K562 (cell line): ENCODE measurements around the gene CEP76. TPM values are rescaled to one million over a fixed set of nuclear protein-coding genes. Genes with fewer than 3 reads are reported as not detected.

Source experiments
- ATAC-seq: fragments of 200-7000 bp; cut with Tn5 transposase; 3 replicates; pipeline ENCODE4 v1.9.1; 2020; ENCODE audit warnings: moderate library complexity
- BruUV-seq: library from RNA; stranded (reverse); fragments of 400-500 nt; replicated peaks from 2 replicates; lab custom pipeline; 2021; lab: Mats Ljungman, UMichigan
- CTCF ChIA-PET: fragments of 300-600 bp; formaldehyde crosslinking; extraction: SDS; loops from one replicate; lab custom pipeline; 2021; ENCODE audit warnings: low intra/inter-chr PET ratio; lab: Yijun Ruan, JAX
- POLR2A ChIA-PET: fragments of 300-600, 350-650 bp; sonication (Branson Sonifier 250); formaldehyde crosslinking; extraction: SDS; loops from one replicate; lab custom pipeline; 2021; ENCODE audit warnings: antibody characterized with exemption, inconsistent platforms; lab: Yijun Ruan, JAX
- DNase-seq, 4 experiments: peaks; one replicate each; pipeline versions ENCODE4 v3.0.0 to v3.0.0-alpha.2; 2011 to 2018; ENCODE audit warnings: low spot score in 3 of 4, mixed read lengths in 3 of 4; ENCODE audit errors: extremely low read depth in 1 of 4
- FAIRE-seq: peaks from 2 replicates; lab custom pipeline; 2011; peaks lifted over from hg19 to GRCh38; lab: Jason Lieb, UNC
- H2AFZ ChIP-seq: 2 replicates; pipeline ENCODE4 v1.6.0; 2011; ENCODE audit warnings: low read depth, low read length, control low read depth, inconsistent platforms
- H3K27ac ChIP-seq: fragments of 200-600 bp; 3 replicates; pipeline ENCODE4 v1.8.0; 2011; ENCODE audit warnings: low read depth, mild to moderate bottlenecking, control low read depth, inconsistent platforms, low read length, moderate library complexity, mixed read lengths; ENCODE audit errors: extremely low read depth
- H3K27me3 ChIP-seq, 2 experiments: fragments of 300-600 bp in 1 of 2; 2 replicates in 1 of 2; 3 replicates in 1 of 2; pipeline versions ENCODE4 v1.6.0 to v1.8.0; 2011; ENCODE audit warnings: inconsistent platforms in 2 of 2, low read length in 2 of 2, mild to moderate bottlenecking in 1 of 2, mixed read lengths in 1 of 2, moderate library complexity in 1 of 2; ENCODE audit not compliant: control insufficient read depth in 2 of 2, insufficient read depth in 2 of 2
- H3K36me3 ChIP-seq: fragments of 300-600 bp; 3 replicates; pipeline ENCODE4 v1.8.0; 2011; ENCODE audit warnings: mild to moderate bottlenecking, low read length, inconsistent platforms; ENCODE audit not compliant: control insufficient read depth, insufficient read depth
- H3K4me1 ChIP-seq, 2 experiments: fragments of 200-600 bp in 1 of 2; replicated peaks in 1 of 2; 2 replicates in 1 of 2; 3 replicates in 1 of 2; pipeline versions ENCODE4 v1.5.1 to v1.8.0; 2011; ENCODE audit warnings: inconsistent platforms in 2 of 2, low read length in 2 of 2, mild to moderate bottlenecking in 1 of 2, mixed read lengths in 1 of 2, moderate library complexity in 1 of 2; ENCODE audit not compliant: control insufficient read depth in 2 of 2, insufficient read depth in 2 of 2
- H3K4me2 ChIP-seq: 2 replicates; pipeline ENCODE4 v1.6.1; 2011; ENCODE audit warnings: low read length, control low read depth, inconsistent platforms, mixed read lengths; ENCODE audit not compliant: insufficient read depth
- H3K4me3 ChIP-seq: fragments of 200-600 bp; sonication (generic), shearing (Covaris generic); 2 replicates; pipeline ENCODE4 v1.5.1; 2016; ENCODE audit warnings: control low read depth, inconsistent platforms
- H3K79me2 ChIP-seq: fragments of 200-600 bp; 3 replicates; pipeline ENCODE4 v1.8.0; 2011; ENCODE audit warnings: low read length, inconsistent platforms; ENCODE audit not compliant: control insufficient read depth, insufficient read depth
- H3K9ac ChIP-seq, 2 experiments: 2 replicates each; pipeline versions ENCODE4 v1.6.0 to v1.6.1; 2011; ENCODE audit warnings: low read depth in 2 of 2, low read length in 2 of 2, control low read depth in 1 of 2, inconsistent platforms in 1 of 2, mild to moderate bottlenecking in 1 of 2, mixed read lengths in 1 of 2; ENCODE audit not compliant: insufficient read depth in 1 of 2
- H3K9me1 ChIP-seq: one replicate; pipeline ENCODE4 v1.6.0; 2011; ENCODE audit warnings: inconsistent platforms, mild to moderate bottlenecking, low read length, moderate library complexity; ENCODE audit not compliant: control insufficient read depth, insufficient read depth
- H3K9me3 ChIP-seq: replicated peaks from 2 replicates; pipeline ENCODE4 v1.5.1; 2011; ENCODE audit warnings: low read depth, low read length, inconsistent platforms; ENCODE audit not compliant: control insufficient read depth, insufficient read depth
- H4K20me1 ChIP-seq: replicated peaks from 2 replicates; pipeline ENCODE4 v1.6.1; 2011; ENCODE audit warnings: low read length, inconsistent platforms, mixed read lengths; ENCODE audit not compliant: control insufficient read depth, insufficient read depth
- BCOR ChIP-seq: fragments of 450-650 bp; IDR thresholded peaks from 2 replicates; pipeline ENCODE4 v1.6.1; 2016
- ELF2 ChIP-seq: fragments of 250-450 bp; sonication (Bioruptor Pico); IDR thresholded peaks from 2 replicates; pipeline ENCODE4 v1.5.0; 2021; ENCODE audit warnings: mild to moderate bottlenecking
- ILF3 ChIP-seq: fragments of 450-650 bp; IDR thresholded peaks from 2 replicates; pipeline ENCODE4 v1.6.1; 2018; ENCODE audit warnings: antibody characterized with exemption, mild to moderate bottlenecking, moderate library complexity, borderline replicate concordance
- JUND ChIP-seq, 2 experiments: IDR thresholded peaks; 2 replicates in 1 of 2; 3 replicates in 1 of 2; pipeline ENCODE4 v1.6.1; 2011; ENCODE audit warnings: borderline replicate concordance in 2 of 2, low read depth in 2 of 2, low read length in 2 of 2, improper control_type of control experiment in 1 of 2, missing biosample characterization in 1 of 2, missing genetic modification characterization in 1 of 2, missing genetic modification reagents in 1 of 2
- MLX ChIP-seq, 2 experiments: fragments of 450-650 bp in 1 of 2; sonication (generic) in 1 of 2; formaldehyde crosslinking; conservative IDR thresholded peaks; 2 replicates each; pipeline versions ENCODE4 v1.4.0 to v1.8.1; 2020 to 2022; ENCODE audit warnings: mild to moderate bottlenecking in 1 of 2, missing genetic modification reagents in 1 of 2
- NBN ChIP-seq: fragments of 450-650 bp; IDR thresholded peaks from 2 replicates; pipeline ENCODE4 v1.6.1; 2016; ENCODE audit warnings: low read depth, mild to moderate bottlenecking
- POLR3A ChIP-seq: IDR thresholded peaks from 2 replicates; pipeline ENCODE4 v1.6.1; 2011; ENCODE audit warnings: borderline replicate concordance, mild to moderate bottlenecking, moderate library complexity; ENCODE audit not compliant: insufficient read length, insufficient read depth; ENCODE audit errors: extremely low read depth
- PURB ChIP-seq: sonication (generic); formaldehyde crosslinking; IDR thresholded peaks from 2 replicates; pipeline ENCODE4 v1.9.0; 2021; ENCODE audit warnings: low read depth, mild to moderate bottlenecking, missing genetic modification reagents
- RBBP5 ChIP-seq: fragments of 200-600 bp; sonication (generic); IDR thresholded peaks from 2 replicates; pipeline ENCODE4 v1.6.1; 2012; ENCODE audit warnings: borderline replicate concordance, mild to moderate bottlenecking, low read length, control low read depth, inconsistent platforms; ENCODE audit not compliant: insufficient read depth, poor library complexity, severe bottlenecking
- RCOR1 ChIP-seq, 2 experiments: IDR thresholded peaks; 2 replicates each; pipeline ENCODE4 v1.6.1; 2012; ENCODE audit warnings: low read depth in 2 of 2, low read length in 2 of 2, borderline replicate concordance in 1 of 2, improper control_type of control experiment in 1 of 2
- SMARCA4 ChIP-seq: fragments of 450-650 bp; IDR thresholded peaks from 2 replicates; pipeline ENCODE4 v1.6.1; 2016
- TRIM25 ChIP-seq: fragments of 450-650 bp; IDR thresholded peaks from 2 replicates; pipeline ENCODE4 v1.7.0; 2016; ENCODE audit warnings: borderline replicate concordance
- ZNF121 ChIP-seq: sonication (generic); formaldehyde crosslinking; conservative IDR thresholded peaks from 2 replicates; pipeline ENCODE4 v1.8.0; 2022; ENCODE audit warnings: missing genetic modification reagents
- ZNF24 ChIP-seq: fragments of 450-650 bp; IDR thresholded peaks from 2 replicates; pipeline ENCODE4 v1.6.1; 2016
- ZNF445 ChIP-seq: fragments of 250-450 bp; sonication (Bioruptor Pico); IDR thresholded peaks from 2 replicates; pipeline ENCODE4 v1.4.0; 2020; ENCODE audit warnings: low read depth, mild to moderate bottlenecking, moderate library complexity
- ZNF699 ChIP-seq: fragments of 250-450 bp; sonication (Bioruptor Pico); IDR thresholded peaks from 2 replicates; pipeline ENCODE4 v1.8.0; 2021; ENCODE audit warnings: mild to moderate bottlenecking, moderate library complexity; ENCODE audit not compliant: insufficient replicate concordance
- ZNF764 ChIP-seq: fragments of 250-450 bp; sonication (Bioruptor Pico); IDR thresholded peaks from 2 replicates; pipeline ENCODE4 v1.4.0; 2020; ENCODE audit warnings: low read depth, mild to moderate bottlenecking, moderate library complexity
- WGBS: fragments of 100-300 bp; shearing (Covaris generic); methylation state at CpG from one replicate; pipeline ENCODE4 v1.1.6; 2016; ENCODE audit warnings: low coverage, mixed read lengths; ENCODE audit not compliant: insufficient coverage; ENCODE audit errors: missing lambda C conversion rate; 5-methylcytosine and 5-hydroxymethylcytosine counted together
- in situ Hi-C: fragments of 300-500 bp; cut with MboI; formaldehyde crosslinking; loops from 4 replicates; pipeline ENCODE4 v1.15.0; 2018; ENCODE audit warnings: inconsistent platforms, mixed read lengths
- intact Hi-C: fragments of 100-400 bp; cut with micrococcal nuclease; formaldehyde crosslinking; loops from 2 replicates; pipeline ENCODE4 v1.14.2; 2022
- polyA plus RNA-seq, 8 experiments: library from polyadenylated mRNA; depleted of rRNA in 4 of 8; stranded (reverse) in 5 of 8; unstranded in 3 of 8; fragments of >200 nt; fragmentation: Nextera tagmentation in 2 of 8; fragmentation: Illumina TruSeq in 1 of 8; extraction: Ambion mirVana in 2 of 8; extraction: Trizol in 1 of 8; gene quantifications; 2 replicates each; pipeline versions ENCODE4 v1.2.1 to v1.2.3, GENCODE V29; 2011 to 2014; ENCODE audit warnings: inconsistent platforms in 1 of 8, missing spikeins in 1 of 8
- total RNA-seq, 7 experiments: library from RNA; depleted of rRNA in 6 of 7; stranded (reverse); fragments of >200 nt in 6 of 7; fragmentation: Illumina TruSeq in 2 of 7; extraction: Trizol in 2 of 7; gene quantifications; 2 replicates each; pipeline versions ENCODE4 v1.2.1 to v1.2.3, GENCODE V29; 2011 to 2021; ENCODE audit warnings: low replicate concordance in 1 of 7

CEP76 gene
- total and polyA plus RNA-seq, 9 of the 15 experiments (the other 6 are each of a cell fraction or from before 2014, with no cell fraction given): 5.3 to 27.3 (median 19.3) TPM

- no peak for ATAC-seq
- peak in 1 of 4 experiments; percentile 1 for DNase-seq
- Histone ChIP-seq H3K9me1 (no peaks in the 10 kb centered on the region), H3K4me2 (no peak overlapping the region), H3K27ac (no peak overlapping the region), H2AFZ (no peak overlapping the region), H3K9me3 (no peaks in the 10 kb centered on the region), H3K27me3 (no peaks in the 10 kb centered on the region), H4K20me1 (no peaks in the 10 kb centered on the region), H3K4me1 (peaks cover 0 to 7% of the 10 kb centered on the region in 2 experiments; a peak in 2 of 5 replicates), H3K4me3 (no peak overlapping the region), H3K9ac (no peak overlapping the region), H3K79me2 (no peaks in the 10 kb centered on the region), H3K36me3 (no peaks in the 10 kb centered on the region)
- ChIA-PET CTCF (no interaction called here), POLR2A (interaction anchor here (1.0 kb wide), 2 partner anchors 46 to 201 kb away, joined by 3 read pairs; partner anchors contain the start of gene CEP76)
- 39% methylated on average over 8 of the region's 8 CpGs for WGBS
- no TSS peak for BruUV-seq
- intact Hi-C loops (no loop called here), in situ Hi-C loops (loop anchor here (5.0 kb wide), 1 partner anchor 185 kb away; no protein-coding TSS in a partner anchor)
- TF ChIP-seq PURB (CRISPR knock-in tag): no peak
- no peak for TF ChIP-seq TRIM25
- TF ChIP-seq RBBP5: no peak
- TF ChIP-seq ZNF764 (CRISPR knock-in tag): no peak
- TF ChIP-seq POLR3A: no peak
- no peak for TF ChIP-seq ZNF699 (CRISPR knock-in tag)
- TF ChIP-seq SMARCA4: no peak
- TF ChIP-seq NBN: no peak
- TF ChIP-seq ILF3: no peak
- no peak for TF ChIP-seq ELF2 (CRISPR knock-in tag)
- TF ChIP-seq MLX (CRISPR knock-in tag; conservative IDR thresholded peaks at IDR 0.05): no peak
- peak; percentile 96 for TF ChIP-seq ZNF121 (CRISPR knock-in tag)
- no peak for TF ChIP-seq RCOR1 (IDR thresholded peaks at IDR 0.05; ENCODE audit: borderline replicate concordance in 1 of 2, low read depth in 2 of 2, low read length in 2 of 2)
- no peak for TF ChIP-seq JUND (IDR thresholded peaks at IDR 0.05; ENCODE audit: borderline replicate concordance, low read depth, low read length)
- no peak for TF ChIP-seq JUND (tag; IDR thresholded peaks at IDR 0.05; ENCODE audit: borderline replicate concordance, low read depth, low read length)
- TF ChIP-seq ZNF445: no peak
- peak; percentile 67 for TF ChIP-seq BCOR
- no peak for TF ChIP-seq ZNF24
- FAIRE-seq: no peak
Observed at GRCh38 chr18:12747530-12748315, 45.2 kb upstream of the CEP76 start.
